Esophagus (tissue), 2 donors: ENCODE results near the gene LRMDA. TPM values are rescaled to one million over a fixed set of nuclear protein-coding genes. Genes with fewer than 3 reads are reported as not detected.

ENCODE experiments used
- H3K27ac ChIP-seq, 2 donors: one replicate each; pipeline ENCODE4 v1.5.1; 2013; ENCODE audit warnings: low read depth in 2 of 2, mild to moderate bottlenecking in 2 of 2, inconsistent platforms in 1 of 2, low read length in 1 of 2, moderate library complexity in 1 of 2
- H3K27me3 ChIP-seq, 2 donors: one replicate each; pipeline ENCODE4 v1.6.1; 2013; ENCODE audit warnings: low read length in 2 of 2, control low read depth in 1 of 2, mild to moderate bottlenecking in 1 of 2; ENCODE audit not compliant: insufficient read depth in 2 of 2, control insufficient read depth in 1 of 2
- H3K36me3 ChIP-seq, 2 donors: one replicate each; pipeline ENCODE4 v1.6.1; 2013; ENCODE audit warnings: low read length in 1 of 2; ENCODE audit not compliant: control insufficient read depth in 2 of 2, insufficient read depth in 2 of 2
- H3K4me1 ChIP-seq, 2 donors: one replicate each; pipeline ENCODE4 v1.6.1; 2013; ENCODE audit warnings: low read length in 1 of 2; ENCODE audit not compliant: control insufficient read depth in 2 of 2, insufficient read depth in 2 of 2
- H3K4me3 ChIP-seq, 2 donors: one replicate each; pipeline ENCODE4 v1.5.1; 2013; ENCODE audit warnings: low read length in 2 of 2, mild to moderate bottlenecking in 2 of 2, low read depth in 1 of 2, moderate library complexity in 1 of 2
- H3K9me3 ChIP-seq, 2 donors: one replicate each; pipeline ENCODE4 v1.6.1; 2013; ENCODE audit warnings: mild to moderate bottlenecking in 2 of 2, low read depth in 1 of 2, low read length in 1 of 2, moderate library complexity in 1 of 2; ENCODE audit not compliant: control insufficient read depth in 2 of 2, insufficient read depth in 1 of 2
- WGBS, 2 donors: extraction: QIAGEN DNeasy Blood & Tissue Kit; methylation state at CpG; one replicate each; pipeline ENCODE4 v1.1.7; 2013; 5-methylcytosine and 5-hydroxymethylcytosine counted together
- polyA plus RNA-seq, 2 donors: library from polyadenylated mRNA; stranded (reverse); fragments of 200-250 nt; gene quantifications; one replicate each; pipeline ENCODE4 v1.2.3, GENCODE V29; 2013
- donor health status: healthy with polysubstance abuse.
- donor health status: Bipolar disorder and iron deficiency.

The LRMDA gene
- polyA plus RNA-seq, 2 donors = 1.8 to 4.0 TPM

- Histone ChIP-seq H3K4me3 (no peak overlapping the region), H3K27ac (peak overlapping the region in 1 of 2 donors; percentile 41), H3K36me3 (no peaks in the 10 kb centered on the region), H3K4me1 (peaks cover 4 to 6% of the 10 kb centered on the region in 2 donors), H3K27me3 (no peaks in the 10 kb centered on the region), H3K9me3 (no peaks in the 10 kb centered on the region)
- 49 to 66% methylated on average over 7 of the region's 7 CpGs for WGBS, 2 donors
These were observed 37.2 kb downstream of the LRMDA start for GRCh38 chr10:75468612-75469005.

- Histone ChIP-seq H3K9me3 (no peaks in the 10 kb centered on the region), H3K27me3 (no peaks in the 10 kb centered on the region), H3K36me3 (no peaks in the 10 kb centered on the region), H3K4me3 (no peak overlapping the region), H3K4me1 (peaks cover 4 to 6% of the 10 kb centered on the region in 2 donors), H3K27ac (peak overlapping the region; percentile 9 to 80)
- WGBS, 2 donors = 25 to 36% methylated on average over 3 of the region's 3 CpGs
These were observed 37.7 kb downstream of the LRMDA start for GRCh38 chr10:75469006-75469616.

DNA sequence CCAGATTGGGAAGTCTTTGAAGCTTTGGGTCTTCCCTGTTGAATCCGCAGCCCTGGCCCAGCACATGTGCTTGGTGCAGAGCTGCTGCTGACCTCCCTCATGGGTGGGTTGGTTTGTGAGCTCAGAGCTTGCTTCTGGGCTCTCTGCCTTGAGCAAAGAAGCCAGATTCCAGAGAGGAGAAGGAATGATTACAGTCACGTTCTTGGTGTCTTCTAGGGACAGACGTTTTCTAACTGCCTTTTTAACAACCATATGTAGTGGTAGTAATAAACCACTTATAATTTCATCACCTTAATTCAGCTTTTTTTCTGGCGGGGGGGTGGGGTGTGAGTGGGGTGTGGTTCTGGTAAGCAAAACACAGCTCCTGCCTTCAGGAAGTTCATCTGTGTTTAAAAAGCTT is 39.5 kb downstream of the LRMDA start:
- 59% methylated on average over 4 of the region's 4 CpGs for WGBS, 2 donors
- Histone ChIP-seq H3K4me1 (peaks cover 4 to 6% of the 10 kb centered on the region in 2 donors), H3K9me3 (no peaks in the 10 kb centered on the region), H3K27ac (no peak overlapping the region), H3K36me3 (no peaks in the 10 kb centered on the region), H3K4me3 (no peak overlapping the region), H3K27me3 (no peaks in the 10 kb centered on the region)

GRCh38 chr10:75472685-75473084 is 41.3 kb downstream of the LRMDA start:
- H3K36me3 ChIP-seq = no peaks in the 10 kb centered on the region
- peaks cover 4 to 6% of the 10 kb centered on the region in 2 donors for H3K4me1 ChIP-seq
- no peaks in the 10 kb centered on the region for H3K9me3 ChIP-seq
- H3K27me3 ChIP-seq = no peaks in the 10 kb centered on the region
- no peak overlapping the region for H3K4me3 ChIP-seq
- no peak overlapping the region for H3K27ac ChIP-seq
- WGBS, 2 donors = 65 to 67% methylated on average over 2 of the region's 2 CpGs

DNA sequence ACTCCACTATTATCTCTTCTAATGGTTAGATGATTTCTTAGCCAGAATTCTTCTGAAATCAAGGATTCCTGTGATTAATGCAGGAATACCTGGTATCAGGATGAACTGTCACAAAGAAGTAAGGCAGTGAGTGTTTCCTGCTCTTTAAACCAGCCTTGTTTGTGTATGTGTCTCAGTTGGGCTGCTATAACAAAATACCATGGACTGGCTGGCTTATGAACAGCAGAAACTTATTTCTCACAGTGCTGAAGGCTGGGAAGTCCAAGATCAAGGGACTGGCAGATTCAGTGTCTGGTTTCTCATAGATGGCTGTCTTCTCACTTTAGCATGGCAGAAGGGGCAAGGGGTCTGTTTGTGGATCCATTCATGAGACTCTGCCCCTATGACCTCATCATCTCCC is 42.7 kb downstream of the LRMDA start:
- H3K4me1 ChIP-seq = peaks cover 4 to 6% of the 10 kb centered on the region in 2 donors
- no peak overlapping the region for H3K27ac ChIP-seq
- H3K36me3 ChIP-seq = no peaks in the 10 kb centered on the region
- no peak overlapping the region for H3K4me3 ChIP-seq
- H3K27me3 ChIP-seq = no peaks in the 10 kb centered on the region
- H3K9me3 ChIP-seq = no peaks in the 10 kb centered on the region

GRCh38 chr10:75475460-75476182 is 44.2 kb downstream of the LRMDA start:
- Histone ChIP-seq H3K9me3 (no peaks in the 10 kb centered on the region), H3K27ac (no peak overlapping the region), H3K27me3 (no peaks in the 10 kb centered on the region), H3K4me1 (no peaks in the 10 kb centered on the region), H3K4me3 (no peak overlapping the region), H3K36me3 (no peaks in the 10 kb centered on the region)
- WGBS, 2 donors = 56 to 59% methylated on average over 7 of the region's 7 CpGs

- Histone ChIP-seq H3K9me3 (no peaks in the 10 kb centered on the region), H3K4me1 (no peaks in the 10 kb centered on the region), H3K27ac (no peak overlapping the region), H3K27me3 (no peaks in the 10 kb centered on the region), H3K36me3 (no peaks in the 10 kb centered on the region), H3K4me3 (no peak overlapping the region)
These were observed 45.1 kb downstream of the LRMDA start for GRCh38 chr10:75476569-75476968.

DNA sequence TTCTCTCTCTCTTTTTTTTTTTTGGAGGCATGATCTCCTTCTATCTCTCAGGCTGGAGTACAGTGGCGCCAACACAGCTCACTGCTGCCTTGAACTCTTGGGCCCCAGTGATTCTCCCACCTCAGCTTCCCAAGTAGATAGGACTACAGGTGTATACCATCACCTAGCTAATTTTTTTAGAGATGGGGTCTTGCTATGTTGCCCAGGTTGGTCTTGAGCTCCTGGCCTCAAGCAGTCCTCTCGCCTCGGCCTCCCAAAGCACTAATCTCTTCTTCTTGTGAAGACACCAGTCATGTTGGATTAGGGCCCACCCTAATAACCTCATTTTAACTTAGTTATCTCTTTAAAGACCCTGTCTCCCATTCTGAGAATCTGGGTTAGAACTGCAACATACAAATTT is 45.6 kb downstream of the LRMDA start:
- 96 to 99% methylated on average over 3 of the region's 3 CpGs for WGBS, 2 donors
- Histone ChIP-seq H3K27me3 (no peaks in the 10 kb centered on the region), H3K27ac (no peak overlapping the region), H3K4me1 (no peaks in the 10 kb centered on the region), H3K4me3 (no peak overlapping the region), H3K36me3 (no peaks in the 10 kb centered on the region), H3K9me3 (no peaks in the 10 kb centered on the region)

- 89 to 96% methylated on average over 4 of the region's 4 CpGs for WGBS, 2 donors
- H3K36me3 ChIP-seq = no peaks in the 10 kb centered on the region
- no peak overlapping the region for H3K27ac ChIP-seq
- H3K27me3 ChIP-seq = no peaks in the 10 kb centered on the region
- no peak overlapping the region for H3K4me3 ChIP-seq
- H3K4me1 ChIP-seq = no peaks in the 10 kb centered on the region
- H3K9me3 ChIP-seq = no peaks in the 10 kb centered on the region
These were observed 46.3 kb downstream of the LRMDA start for GRCh38 chr10:75477680-75478079.

DNA sequence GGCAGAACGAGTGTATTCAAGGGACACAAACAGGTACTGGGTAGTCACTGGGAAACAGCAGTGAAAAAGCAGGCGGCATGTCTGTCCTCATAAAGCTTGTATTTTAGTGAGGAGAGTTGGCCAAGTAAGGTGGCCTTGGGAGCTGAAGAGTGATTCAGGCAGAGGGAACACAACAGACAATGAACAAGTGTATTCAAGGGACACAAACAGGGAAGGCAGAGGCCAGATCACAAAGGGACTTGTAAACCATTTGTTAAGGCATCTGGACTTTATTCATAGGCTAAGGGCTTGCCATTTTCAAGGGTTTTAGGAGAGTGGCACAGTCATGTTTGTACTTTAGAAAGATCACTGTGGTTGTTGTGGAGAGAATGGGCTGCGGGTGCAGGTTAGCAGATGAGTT is 49.0 kb downstream of the LRMDA start:
- Histone ChIP-seq H3K4me1 (no peaks in the 10 kb centered on the region), H3K9me3 (no peaks in the 10 kb centered on the region), H3K4me3 (no peak overlapping the region), H3K27ac (no peak overlapping the region), H3K36me3 (no peaks in the 10 kb centered on the region), H3K27me3 (no peaks in the 10 kb centered on the region)
- WGBS, 2 donors = 93 to 96% methylated on average over 3 of the region's 3 CpGs
